GM12873 (cell line): ENCODE measurements around the gene MT2A.

ENCODE experiments used
- TF ChIP-seq, protein P1 (sequence below): IDR thresholded peaks from 2 replicates; pipeline ENCODE4 v1.5.1; 2012; ENCODE audit warnings: low read depth, mild to moderate bottlenecking, moderate library complexity, low read length, control low read depth; ENCODE audit not compliant: insufficient read depth; ENCODE audit errors: missing control alignments

Gene MT2A

DNA sequence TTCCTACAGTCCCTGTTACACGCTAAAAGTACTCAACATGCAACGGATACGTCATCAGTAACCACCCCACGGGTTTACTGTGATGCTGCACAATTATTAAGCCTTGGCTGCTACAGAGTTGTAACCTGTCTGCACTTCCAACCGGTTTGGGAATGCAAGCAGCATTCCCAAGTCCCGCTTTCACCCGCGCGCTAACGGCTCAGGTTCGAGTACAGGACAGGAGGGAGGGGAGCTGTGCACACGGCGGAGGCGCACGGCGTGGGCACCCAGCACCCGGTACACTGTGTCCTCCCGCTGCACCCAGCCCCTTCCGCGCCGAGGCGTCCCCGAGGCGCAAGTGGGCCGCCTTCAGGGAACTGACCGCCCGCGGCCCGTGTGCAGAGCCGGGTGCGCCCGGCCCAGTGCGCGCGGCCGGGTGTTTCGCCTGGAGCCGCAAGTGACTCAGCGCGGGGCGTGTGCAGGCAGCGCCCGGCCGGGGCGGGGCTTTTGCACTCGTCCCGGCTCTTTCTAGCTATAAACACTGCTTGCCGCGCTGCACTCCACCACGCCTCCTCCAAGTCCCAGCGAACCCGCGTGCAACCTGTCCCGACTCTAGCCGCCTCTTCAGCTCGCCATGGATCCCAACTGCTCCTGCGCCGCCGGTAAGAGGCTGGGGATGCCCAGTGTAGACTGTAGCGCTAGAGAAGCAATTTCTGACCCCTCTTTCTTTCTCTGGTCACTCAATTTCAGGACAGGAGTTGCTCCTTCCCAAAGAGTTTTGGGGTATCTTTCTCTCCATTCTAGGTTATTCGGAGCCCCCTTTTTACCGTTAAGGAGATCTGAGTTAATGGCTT, at the start of gene MT2A:
Gene MT2A, plus strand, starts transcription at position 542 of the 833 bp plus-strand sequence. Its CDS starts 72 bp downstream, at position 614.
- TF ChIP-seq, protein P1, sequence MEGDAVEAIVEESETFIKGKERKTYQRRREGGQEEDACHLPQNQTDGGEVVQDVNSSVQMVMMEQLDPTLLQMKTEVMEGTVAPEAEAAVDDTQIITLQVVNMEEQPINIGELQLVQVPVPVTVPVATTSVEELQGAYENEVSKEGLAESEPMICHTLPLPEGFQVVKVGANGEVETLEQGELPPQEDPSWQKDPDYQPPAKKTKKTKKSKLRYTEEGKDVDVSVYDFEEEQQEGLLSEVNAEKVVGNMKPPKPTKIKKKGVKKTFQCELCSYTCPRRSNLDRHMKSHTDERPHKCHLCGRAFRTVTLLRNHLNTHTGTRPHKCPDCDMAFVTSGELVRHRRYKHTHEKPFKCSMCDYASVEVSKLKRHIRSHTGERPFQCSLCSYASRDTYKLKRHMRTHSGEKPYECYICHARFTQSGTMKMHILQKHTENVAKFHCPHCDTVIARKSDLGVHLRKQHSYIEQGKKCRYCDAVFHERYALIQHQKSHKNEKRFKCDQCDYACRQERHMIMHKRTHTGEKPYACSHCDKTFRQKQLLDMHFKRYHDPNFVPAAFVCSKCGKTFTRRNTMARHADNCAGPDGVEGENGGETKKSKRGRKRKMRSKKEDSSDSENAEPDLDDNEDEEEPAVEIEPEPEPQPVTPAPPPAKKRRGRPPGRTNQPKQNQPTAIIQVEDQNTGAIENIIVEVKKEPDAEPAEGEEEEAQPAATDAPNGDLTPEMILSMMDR, result no peak

DNA sequence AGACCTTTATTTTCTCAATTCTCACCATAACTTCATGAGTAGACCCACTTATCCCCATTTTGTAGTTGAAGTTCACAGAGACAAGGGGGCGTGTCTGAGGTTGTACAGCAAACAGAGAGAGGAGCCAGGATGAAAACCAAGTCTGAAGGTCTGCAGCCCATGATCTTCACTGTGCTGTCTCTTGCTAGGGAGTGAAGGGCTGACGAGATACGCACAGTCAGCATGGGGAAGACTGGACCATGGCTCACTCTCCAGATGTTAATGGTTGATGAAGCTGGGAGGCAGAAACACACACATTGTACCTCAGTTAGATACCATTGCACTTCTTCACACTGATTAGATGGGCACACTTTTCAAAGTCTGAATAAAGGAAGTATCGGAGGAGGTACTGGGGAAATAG, 49.3 kb upstream of the MT2A start:
- TF ChIP-seq, protein P1, result no peak

GRCh38 chr16:56560447-56560846, 47.9 kb upstream of the MT2A start:
- TF ChIP-seq, protein P1, result no peak

DNA sequence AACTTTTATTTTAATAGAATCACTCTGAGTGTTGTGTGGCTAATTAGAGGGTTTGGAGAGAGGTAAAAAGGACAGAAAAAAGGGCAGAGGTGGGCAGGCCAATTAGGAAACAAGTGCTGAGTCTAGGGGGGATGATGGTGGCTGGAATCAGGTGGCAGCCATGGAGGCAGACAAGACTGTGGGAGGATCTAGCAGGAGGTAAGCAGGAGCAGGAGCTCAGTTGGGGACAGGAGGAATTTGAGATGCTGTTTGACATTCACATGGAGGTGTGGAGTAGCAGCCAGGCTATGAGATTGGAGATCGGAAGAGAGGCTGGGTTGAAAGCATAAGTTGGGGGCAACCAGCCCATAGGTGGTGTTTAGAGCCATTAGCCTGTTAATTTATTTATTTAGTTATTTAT, 47.3 kb upstream of the MT2A start:
- TF ChIP-seq, protein P1, result no peak

DNA sequence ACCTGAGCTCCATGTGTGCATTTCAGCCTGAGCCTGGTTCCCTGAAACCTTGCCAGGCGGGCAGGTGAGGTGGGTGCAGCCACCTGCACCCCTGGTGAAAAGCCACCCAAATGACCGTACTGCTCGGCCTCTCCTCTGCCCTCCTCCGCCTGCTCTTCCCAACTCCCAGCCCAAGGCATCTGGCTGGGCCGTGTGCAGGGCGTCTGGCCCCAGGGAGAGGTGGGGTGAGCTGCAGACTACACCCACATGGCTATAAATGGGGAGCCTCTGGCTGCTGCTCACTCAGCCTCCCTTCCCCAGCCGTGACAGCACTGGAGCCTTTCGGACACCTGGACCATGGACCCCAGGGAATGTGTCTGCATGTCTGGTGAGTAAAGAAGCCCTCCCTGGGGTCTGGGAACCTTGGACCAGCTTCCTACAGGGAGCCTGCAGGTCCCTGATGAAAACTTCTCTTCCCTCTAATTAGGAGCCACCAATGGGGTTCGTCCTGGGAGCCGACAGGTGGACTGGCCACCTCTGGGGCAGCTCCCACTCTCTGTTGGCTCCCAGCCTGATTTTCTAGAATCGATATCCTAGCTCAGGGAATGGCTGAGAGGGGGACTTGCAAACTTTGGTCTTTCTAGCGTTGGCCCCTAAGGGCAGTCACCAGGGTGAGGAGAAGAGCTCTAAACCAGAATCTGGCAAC, 43.4 kb upstream of the MT2A start, which contains the start of gene MT4:
Gene MT4, plus strand, starts transcription at position 281 of the 685 bp plus-strand sequence. Its CDS starts 56 bp downstream, at position 337.
- TF ChIP-seq, protein P1, result no peak

DNA sequence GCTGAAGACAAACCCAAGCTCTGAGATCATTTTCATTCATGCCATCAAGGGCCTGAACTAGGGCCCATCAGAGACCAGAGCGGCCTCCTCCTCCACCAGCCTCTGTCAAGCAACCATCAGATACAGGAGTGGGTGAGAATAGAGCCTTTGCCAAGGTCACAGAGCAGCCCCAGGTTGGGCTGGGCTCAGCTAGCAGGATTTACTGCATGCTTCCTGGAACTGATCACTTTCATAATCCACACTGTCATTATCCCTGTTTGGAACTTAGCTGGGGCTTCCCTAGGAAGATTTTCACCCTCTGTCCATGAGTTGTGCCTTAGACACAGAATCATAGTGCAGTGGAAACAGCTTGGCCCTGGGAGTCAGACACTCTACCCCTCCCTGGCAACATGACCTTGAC, 38.4 kb upstream of the MT2A start:
- TF ChIP-seq, protein P1, result no peak

DNA sequence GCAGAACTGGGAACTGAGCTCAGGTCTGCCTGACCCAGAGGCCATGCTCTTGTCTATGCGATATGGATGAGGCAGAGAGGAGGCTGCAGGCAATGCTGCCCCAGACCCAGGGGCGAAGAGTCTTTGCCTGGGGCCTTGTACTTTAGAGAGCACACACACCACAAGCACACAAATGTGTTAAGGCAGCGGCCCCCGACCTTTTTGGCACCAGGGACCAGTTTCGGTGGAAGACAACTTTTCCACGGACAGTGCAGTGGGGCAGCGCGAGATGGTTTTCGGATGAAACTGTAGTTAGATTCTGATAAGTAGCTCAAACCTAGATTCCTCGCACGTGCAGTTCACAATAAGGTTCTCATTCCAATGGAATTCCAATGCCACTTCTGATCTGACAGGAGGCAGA, 36.9 kb upstream of the MT2A start:
- TF ChIP-seq, protein P1, result no peak
